Posterior cingulate gyrus (tissue), 11 donors: ENCODE data around the gene ZNF550.
"Not testable (repeated sequence)": the region's sequence is repeated elsewhere in the genome, so short reads cannot be mapped to it uniquely, and the experiment has no call there.

Experiments used
- DNase-seq, 10 donors: peaks; one replicate each; pipeline versions ENCODE4 v3.0.0 to v3.0.0-alpha.2; 2020 to 2021; ENCODE audit warnings: mixed read lengths in 3 of 10
- intact Hi-C: fragments of 100-400 bp; cut with DNase I; formaldehyde crosslinking; loops from one replicate; pipeline ENCODE4 v1.15.1; 2023

Gene ZNF550

DNA sequence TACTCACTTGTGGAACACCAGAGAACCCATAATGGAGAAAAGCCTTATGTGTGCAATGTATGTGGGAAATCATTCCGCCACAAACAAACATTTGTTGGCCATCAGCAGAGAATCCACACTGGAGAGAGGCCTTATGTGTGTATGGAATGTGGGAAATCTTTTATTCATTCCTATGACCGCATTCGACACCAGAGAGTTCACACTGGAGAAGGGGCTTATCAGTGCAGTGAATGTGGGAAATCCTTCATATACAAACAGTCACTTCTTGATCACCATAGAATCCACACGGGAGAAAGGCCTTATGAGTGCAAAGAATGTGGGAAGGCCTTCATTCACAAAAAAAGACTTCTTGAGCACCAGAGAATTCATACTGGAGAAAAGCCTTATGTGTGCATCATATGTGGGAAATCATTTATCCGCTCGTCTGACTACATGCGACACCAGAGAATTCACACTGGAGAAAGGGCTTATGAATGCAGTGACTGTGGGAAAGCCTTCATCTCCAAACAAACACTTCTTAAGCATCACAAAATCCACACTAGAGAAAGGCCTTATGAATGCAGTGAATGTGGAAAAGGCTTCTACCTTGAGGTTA is 21.6 kb downstream of the ZNF550 start:
- intact Hi-C loops, result no loop called here
- DNase-seq, result no peak

GRCh38 chr19:57527136-57527881 is 32.4 kb downstream of the ZNF550 start, which contains the start of gene ZNF549:
Gene ZNF549, plus strand, starts transcription at chr19:57527356. Its CDS starts 218 bp downstream, at chr19:57527574.
- DNase-seq, result peak; percentile 73 to 97 (median 85)
- intact Hi-C loops, result no loop called here

DNA sequence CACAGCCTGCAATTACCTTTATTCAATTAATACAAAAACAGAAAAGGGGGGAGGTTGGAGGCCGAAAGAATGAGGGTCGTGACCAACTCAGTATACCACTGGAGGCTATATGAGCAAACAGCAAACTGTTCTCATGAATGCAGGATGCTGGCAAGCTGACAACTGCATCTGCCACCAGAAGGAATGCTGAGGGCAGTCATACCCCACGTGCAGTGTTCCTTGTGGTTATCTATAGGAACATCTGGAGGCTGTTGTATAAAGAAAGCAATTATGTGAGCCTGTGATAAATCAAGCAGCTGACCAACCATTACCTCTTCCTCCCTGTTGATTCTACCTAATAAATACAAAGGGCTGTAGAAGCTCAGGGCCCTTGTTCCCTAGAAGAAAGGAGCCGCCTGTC is 41.6 kb downstream of the ZNF550 start:
- intact Hi-C loops, DNase-seq: not testable (repeated sequence)

- peak in 1 of 10 donors; percentile 3 for DNase-seq
- intact Hi-C loops, result no loop called here
Observed at GRCh38 chr19:57515255-57515654, 44.4 kb downstream of the ZNF550 start.

DNA sequence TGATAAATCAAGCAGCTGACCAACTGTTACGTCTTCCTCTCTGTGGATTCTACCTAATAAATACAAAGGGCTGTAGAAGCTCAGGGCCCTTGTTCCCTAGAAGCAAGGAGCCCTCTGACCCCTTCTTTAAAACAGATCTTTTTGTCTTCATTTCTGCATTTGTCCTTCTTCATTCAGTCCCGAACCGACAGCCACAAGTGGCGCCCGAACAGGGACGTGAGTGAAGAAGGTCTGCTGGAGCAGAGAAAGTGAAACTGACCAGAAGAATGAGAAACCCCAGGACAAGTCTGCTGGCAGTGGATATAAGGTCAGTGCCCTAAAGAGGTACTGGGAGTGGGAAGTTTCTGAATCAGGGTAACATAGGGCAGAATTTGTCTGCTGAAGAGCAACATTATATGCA is 46.8 kb downstream of the ZNF550 start:
- intact Hi-C loops, result no loop called here

DNA sequence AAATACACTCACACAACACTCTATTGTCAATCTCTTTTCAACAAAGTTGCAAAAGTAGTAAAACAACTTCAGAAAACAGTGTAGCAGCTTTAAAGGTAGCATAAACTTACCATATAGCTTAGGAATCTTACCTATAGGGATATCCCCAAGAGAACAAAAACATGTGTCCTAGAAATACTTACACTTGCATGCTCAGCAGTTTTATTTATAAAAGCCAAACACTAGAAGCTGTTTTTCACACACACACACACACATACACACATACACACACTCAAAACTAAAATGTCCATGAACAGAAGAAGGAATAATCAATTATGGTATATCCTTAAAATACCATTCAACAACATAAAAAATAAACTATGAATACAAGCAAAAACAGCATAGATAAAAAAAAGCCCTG is 48.2 kb downstream of the ZNF550 start:
- intact Hi-C loops, result no loop called here

More for the DNA sequence above, 46.8 kb downstream of the ZNF550 start:
- DNase-seq, result no peak

DNA sequence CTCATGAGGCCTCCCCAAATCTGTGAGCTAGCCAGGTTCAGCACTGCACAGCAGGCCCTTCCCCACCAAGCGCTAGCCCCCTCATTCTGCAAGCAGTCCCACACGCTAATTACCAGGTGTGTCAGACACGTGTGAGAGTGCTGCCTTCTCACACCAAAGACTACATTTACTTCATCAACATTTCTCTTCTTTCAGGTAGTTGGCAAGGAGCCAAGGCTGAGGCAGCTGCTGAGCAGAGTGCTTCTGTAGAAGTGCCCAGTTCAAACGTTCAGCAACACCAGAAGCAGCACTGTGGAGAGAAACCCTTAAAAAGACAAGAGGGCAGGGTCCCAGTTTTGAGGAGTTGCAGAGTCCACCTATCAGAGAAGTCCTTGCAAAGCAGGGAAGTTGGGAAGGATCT is 53.5 kb downstream of the ZNF550 start:
- intact Hi-C loops, result no loop called here
- no peak for DNase-seq

More for the DNA sequence above, 48.2 kb downstream of the ZNF550 start:
- DNase-seq, result no peak

GRCh38 chr19:57500400-57500799 is 59.3 kb downstream of the ZNF550 start:
- intact Hi-C loops, DNase-seq: not testable (repeated sequence)

GRCh38 chr19:57499680-57500395 is 59.8 kb downstream of the ZNF550 start, which contains the start of gene ZNF773:
Gene ZNF773, plus strand, starts transcription at chr19:57499938. Its CDS starts 143 bp downstream, at chr19:57500081.
- intact Hi-C loops, result not testable (repeated sequence)

GRCh38 chr19:57499332-57499679 is 60.4 kb downstream of the ZNF550 start:
- DNase-seq, intact Hi-C loops: not testable (repeated sequence)

More at GRCh38 chr19:57499680-57500395, 59.8 kb downstream of the ZNF550 start, which contains the start of gene ZNF773:
- peak; percentile 66 to 98 (median 92) for DNase-seq

DNA sequence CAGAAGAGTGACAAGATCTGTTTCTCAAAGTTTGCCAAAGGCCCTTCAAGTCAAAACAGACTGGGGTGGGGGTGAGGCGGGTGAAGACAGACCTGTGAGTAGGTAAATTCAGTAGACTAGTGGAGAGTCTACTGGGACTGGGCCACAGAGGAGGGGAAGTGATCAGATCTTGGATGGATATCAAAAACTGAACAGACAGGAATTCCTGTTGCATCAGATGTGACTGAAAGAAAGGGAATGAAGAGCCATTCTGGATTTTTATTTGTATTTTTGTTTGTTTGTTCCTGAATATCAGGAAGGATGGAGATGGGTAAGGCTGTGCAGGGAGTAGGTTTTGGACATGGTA is 71.4 kb downstream of the ZNF550 start:
- intact Hi-C loops, DNase-seq: not testable (repeated sequence)

- intact Hi-C loops, result loop anchor here (1.0 to 2.0 kb wide), 3 partner anchors 10 to 91 kb away; partner anchors contain the start of genes ZNF17, ZNF416 and ZNF772
- DNase-seq, result peak; percentile 87 to 99 (median 95)
Observed at GRCh38 chr19:57487477-57488298, 72.0 kb downstream of the ZNF550 start, which contains the start of gene ZNF419. Gene ZNF419, plus strand, starts transcription at chr19:57487750. Its CDS starts 201 bp downstream, at chr19:57487951.
